ENCODE measurements around the gene CDC16. TPM values are rescaled to one million over a fixed set of nuclear protein-coding genes. Genes with fewer than 3 reads are reported as not detected.

CDC16 gene
- total and polyA plus RNA-seq, 2 of the 13 experiments (the other 11 are each of a cell fraction or from before 2014, with no cell fraction given), result 24.2 to 60.9 TPM

- H3K9ac ChIP-seq (ENCODE audit: insufficient read depth, low read depth, low read length), result no peak overlapping the region
- TF ChIP-seq RORA (CRISPR knock-in tag; IDR thresholded peaks at IDR 0.05), result no peak
- no peak for TF ChIP-seq ZFP62 (CRISPR knock-in tag; IDR thresholded peaks at IDR 0.05)
- TF ChIP-seq ELF4 (CRISPR knock-in tag; IDR thresholded peaks at IDR 0.05; ENCODE audit: borderline replicate concordance), result no peak
- no peak for TF ChIP-seq ZNF230 (CRISPR knock-in tag; IDR thresholded peaks at IDR 0.05)
- TF ChIP-seq, protein P1, sequence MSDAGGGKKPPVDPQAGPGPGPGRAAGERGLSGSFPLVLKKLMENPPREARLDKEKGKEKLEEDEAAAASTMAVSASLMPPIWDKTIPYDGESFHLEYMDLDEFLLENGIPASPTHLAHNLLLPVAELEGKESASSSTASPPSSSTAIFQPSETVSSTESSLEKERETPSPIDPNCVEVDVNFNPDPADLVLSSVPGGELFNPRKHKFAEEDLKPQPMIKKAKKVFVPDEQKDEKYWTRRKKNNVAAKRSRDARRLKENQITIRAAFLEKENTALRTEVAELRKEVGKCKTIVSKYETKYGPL (CRISPR knock-in tag; IDR thresholded peaks at IDR 0.05), result no peak
- TF ChIP-seq ZSCAN30 (CRISPR knock-in tag; IDR thresholded peaks at IDR 0.05), result no peak
- TF ChIP-seq SNRNP70 (IDR thresholded peaks at IDR 0.05; ENCODE audit: low read depth, low read length), result no peak
- no peaks in the 10 kb centered on the region for H3K4me1 ChIP-seq (ENCODE audit: insufficient read depth, low read length)
- no peak overlapping the region for H3K27ac ChIP-seq (ENCODE audit: extremely low read length, insufficient read depth, low read length)
- DNase-seq (ENCODE audit: low spot score) (no peak), FAIRE-seq (no peak), ATAC-seq (no peak)
- peaks cover 7% of the 10 kb centered on the region for H3K79me2 ChIP-seq (ENCODE audit: insufficient read depth, low read length)
- ChIA-PET CTCF (ENCODE audit: low intra/inter-chr PET ratio, low total read pairs) (no interaction called here), POLR2A (no interaction called here)
- peaks cover 17 to 61% of the 10 kb centered on the region in 2 experiments; a peak in 4 of 5 replicates for H3K36me3 ChIP-seq (replicated peaks in 1 of 2; ENCODE audit: control insufficient read depth in 1 of 2, insufficient read depth in 2 of 2, low read length in 2 of 2)
- intact Hi-C loops (cut with micrococcal nuclease; ENCODE audit: unreplicated experiment) (no loop called here), in situ Hi-C loops (cut with HindIII; ENCODE audit: extremely low pct_ligation_motif_present, low pct_unique_long_range_greater_than_20kb) (no loop called here)
- H3K4me3 ChIP-seq (replicated peaks in 1 of 3; ENCODE audit: insufficient read depth in 1 of 3, low read depth in 2 of 3, low read length in 3 of 3), result no peak overlapping the region
- no peaks in the 10 kb centered on the region for H4K20me1 ChIP-seq (ENCODE audit: insufficient read depth, low read length)
- 100% methylated on average over 11 of the region's 12 CpGs for WGBS (ENCODE audit: low lambda C conversion rate)
- no peaks in the 10 kb centered on the region for H3K27me3 ChIP-seq (ENCODE audit: control insufficient read depth in 1 of 2, insufficient read depth in 2 of 2, low read length in 2 of 2)
- no TSS peak for BruUV-seq (replicated peaks)
- no peaks in the 10 kb centered on the region for H3K9me3 ChIP-seq (ENCODE audit: low read length)
- no peak overlapping the region for H3K4me2 ChIP-seq (ENCODE audit: low read depth, low read length)
- H2AFZ ChIP-seq (ENCODE audit: low read length), result no peak overlapping the region
Observed at GRCh38 chr13:114299604-114300305, 65.1 kb downstream of the CDC16 start.
